ENCODE measurements around the gene ELF3.
"Not testable (repeated sequence)": the region's sequence is repeated elsewhere in the genome, so short reads cannot be mapped to it uniquely, and the experiment has no call there.

Gene ELF3

GRCh38 chr1:202015662-202015937, 5.2 kb downstream of the ELF3 start:
- H3K4me3 ChIP-seq (ENCODE audit: low read length) = no peak overlapping the region
- no peak for TF ChIP-seq CTCF (conservative IDR thresholded peaks at IDR 0.05; ENCODE audit: low read length)
- DNase-seq (ENCODE audit: low read depth) = no peak

DNA sequence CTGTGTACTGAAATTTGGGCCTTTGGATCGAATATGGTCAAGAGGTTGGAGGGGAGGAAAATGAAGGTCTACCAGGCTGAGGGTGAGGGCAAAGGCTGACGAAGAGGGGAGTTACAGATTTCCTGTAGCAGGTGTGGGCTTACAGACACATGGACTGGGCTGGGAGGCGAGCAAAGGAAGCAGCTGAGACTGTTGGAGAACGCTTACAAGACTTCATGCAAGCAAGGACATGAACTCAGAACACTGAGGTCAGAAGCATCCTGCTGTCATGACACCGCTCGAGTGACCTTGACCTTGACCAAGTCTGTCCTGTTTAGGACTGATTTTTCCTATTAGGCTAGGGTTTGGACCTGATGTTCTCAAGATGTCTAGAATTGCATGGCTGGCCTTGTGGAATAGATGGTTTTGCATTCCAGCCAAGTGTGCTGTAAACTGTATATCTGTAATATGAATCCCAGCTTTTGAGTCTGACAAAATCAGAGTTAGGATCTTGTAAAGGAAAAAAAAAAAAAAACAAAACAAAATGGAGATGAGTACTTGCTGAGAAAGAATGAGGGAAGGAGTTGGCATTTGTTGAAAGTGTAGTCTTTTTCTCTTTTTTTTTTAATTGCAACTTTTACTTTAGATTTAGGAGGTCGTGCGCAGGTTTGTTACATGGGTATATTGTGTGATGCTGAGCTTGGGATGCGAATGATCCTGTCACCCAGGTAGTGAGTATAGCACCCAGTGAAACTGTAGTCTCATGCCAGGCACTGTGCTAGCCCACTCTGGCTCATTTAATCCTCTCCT, 5.8 kb downstream of the ELF3 start:
- DNase-seq (ENCODE audit: low read depth) = peak; percentile 45
- TF ChIP-seq CTCF (conservative IDR thresholded peaks at IDR 0.05; ENCODE audit: low read length) = no peak
- H3K4me3 ChIP-seq (ENCODE audit: low read length) = no peak overlapping the region

DNA sequence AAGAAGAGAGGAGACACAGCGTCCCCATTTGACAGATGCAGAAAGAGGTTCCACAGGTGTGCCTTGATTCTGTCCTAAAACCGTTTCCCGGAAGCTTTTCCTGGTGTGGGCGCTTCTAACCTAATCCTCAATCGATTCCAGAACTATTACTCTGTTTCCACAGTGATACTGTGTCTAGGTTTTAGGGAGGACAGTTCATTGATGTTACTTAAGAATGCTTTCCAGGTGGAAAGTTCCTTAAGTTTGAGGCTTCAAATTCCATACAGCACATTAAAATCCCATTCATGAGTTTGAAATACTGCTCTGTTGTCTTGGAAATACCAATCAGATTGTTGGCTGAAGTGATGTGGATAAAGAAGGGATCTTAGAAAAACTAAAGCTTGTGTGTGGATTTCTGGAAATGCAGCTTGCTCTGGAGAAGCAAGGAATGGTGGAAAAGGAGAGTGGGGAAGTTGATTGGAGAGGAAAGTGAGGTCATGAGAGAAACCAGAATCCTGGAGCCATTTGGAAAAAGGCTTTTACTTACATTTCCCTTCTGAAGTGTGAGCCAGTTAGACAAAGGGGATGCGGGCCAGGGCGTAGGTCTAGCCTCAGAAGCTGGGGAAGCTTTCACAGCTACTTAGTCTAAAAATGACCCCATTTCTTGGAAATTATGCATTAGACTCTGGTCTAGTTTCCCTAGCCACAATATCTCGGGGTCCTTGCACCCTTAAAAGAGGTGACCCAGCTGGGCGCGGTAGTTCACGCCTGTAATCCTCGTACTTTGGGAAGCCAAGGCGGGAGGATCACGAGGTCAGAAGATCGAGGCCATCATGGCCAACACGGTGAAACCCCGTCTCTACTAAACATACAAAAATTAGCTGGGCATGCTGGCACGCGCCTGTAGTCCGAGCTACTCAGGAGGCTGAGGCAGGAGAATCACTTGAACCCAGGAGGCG, 6.7 kb downstream of the ELF3 start:
- H3K4me3 ChIP-seq (ENCODE audit: low read length) = no peak overlapping the region
- no peak for DNase-seq (ENCODE audit: low read depth)
- TF ChIP-seq CTCF (conservative IDR thresholded peaks at IDR 0.05; ENCODE audit: low read length) = no peak

DNA sequence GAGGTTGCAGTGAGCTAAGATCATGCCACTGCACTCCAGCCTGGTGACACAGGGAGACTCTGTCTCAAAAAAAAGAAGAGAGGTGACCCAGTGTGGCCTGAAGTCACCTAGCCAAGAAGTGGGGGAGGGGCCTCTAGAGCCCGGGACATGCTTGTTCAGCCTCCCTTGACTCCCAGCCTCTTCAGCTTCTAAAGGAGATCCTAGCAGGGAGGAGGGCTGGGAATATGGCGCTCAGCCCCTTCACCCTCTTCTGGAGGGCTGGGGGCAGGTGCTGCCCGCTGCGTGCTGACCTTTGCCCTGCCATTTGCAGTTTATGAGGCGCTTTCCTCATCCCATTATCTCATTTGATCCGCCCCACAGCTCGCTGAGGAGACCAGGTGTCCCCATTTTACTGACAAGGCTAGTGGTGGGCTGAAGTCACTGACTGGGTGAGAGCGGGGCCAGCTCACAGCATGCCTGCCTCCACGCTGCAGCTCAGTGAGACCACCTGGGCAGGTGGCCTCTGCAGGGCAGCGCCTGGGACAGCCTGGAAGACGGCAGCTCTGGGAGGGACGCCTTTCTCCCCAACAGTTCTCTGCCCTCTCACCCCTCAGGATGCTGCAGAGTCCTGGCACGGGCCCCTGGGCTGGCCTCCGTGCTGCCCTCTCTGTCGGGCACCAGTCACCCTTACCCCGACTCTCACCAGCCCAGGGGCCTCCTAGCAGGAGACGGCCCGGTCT, 7.5 kb downstream of the ELF3 start:
- H3K4me3 ChIP-seq (ENCODE audit: low read length) = no peak overlapping the region
- DNase-seq (ENCODE audit: low read depth) = no peak
- no peak for TF ChIP-seq CTCF (conservative IDR thresholded peaks at IDR 0.05; ENCODE audit: low read length)

GRCh38 chr1:202018468-202019234, 8.3 kb downstream of the ELF3 start:
- H3K4me3 ChIP-seq (ENCODE audit: low read length) = no peak overlapping the region
- no peak for DNase-seq (ENCODE audit: low read depth)
- no peak for TF ChIP-seq CTCF (conservative IDR thresholded peaks at IDR 0.05; ENCODE audit: low read length)

DNA sequence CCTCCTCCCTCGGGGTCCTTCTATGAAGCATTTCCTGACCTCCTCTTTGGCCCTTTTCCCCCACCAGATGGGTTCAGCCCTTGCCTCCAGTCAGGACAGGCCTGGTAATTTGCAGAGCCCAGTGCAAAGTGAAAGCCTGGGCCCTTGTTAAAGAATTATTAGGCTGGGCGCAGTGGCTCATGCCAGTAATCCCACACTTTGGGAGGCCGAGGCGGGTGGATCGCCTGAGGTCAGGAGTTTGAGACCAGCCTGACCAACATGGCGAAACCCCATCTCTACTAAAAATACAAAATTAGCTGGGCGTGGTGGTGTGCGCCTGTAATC, 8.8 kb downstream of the ELF3 start:
- H3K4me3 ChIP-seq (ENCODE audit: low read length); DNase-seq (ENCODE audit: low read depth): not testable (repeated sequence)

- H3K4me3 ChIP-seq (ENCODE audit: low read length) = no peak overlapping the region
- no peak for DNase-seq (ENCODE audit: low read depth)
- TF ChIP-seq CTCF (conservative IDR thresholded peaks at IDR 0.05; ENCODE audit: low read length) = no peak
Observed at GRCh38 chr1:202023001-202023433, 12.6 kb downstream of the ELF3 start.
